ENCODE measurements around the gene USP15.

USP15 gene

DNA sequence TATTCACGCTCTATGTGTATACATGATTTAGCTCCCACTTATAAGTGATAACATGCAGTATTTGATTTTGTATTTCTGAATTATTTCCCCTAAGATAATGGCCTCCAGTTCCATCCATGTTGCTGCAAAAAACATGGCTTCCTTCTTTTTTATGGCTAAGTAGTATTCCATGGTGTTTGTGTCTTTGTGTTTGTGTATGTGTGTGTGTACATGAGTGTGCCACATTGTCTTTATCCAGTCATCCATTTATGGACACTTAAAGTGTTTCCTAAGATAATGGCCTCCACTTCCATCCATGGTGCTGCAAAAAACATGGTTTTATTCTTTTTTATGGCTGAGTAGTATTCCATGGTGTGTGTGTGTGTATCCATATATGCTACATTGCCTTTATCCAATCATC, 25.1 kb downstream of the USP15 start:
- DNase-seq: no peak

DNA sequence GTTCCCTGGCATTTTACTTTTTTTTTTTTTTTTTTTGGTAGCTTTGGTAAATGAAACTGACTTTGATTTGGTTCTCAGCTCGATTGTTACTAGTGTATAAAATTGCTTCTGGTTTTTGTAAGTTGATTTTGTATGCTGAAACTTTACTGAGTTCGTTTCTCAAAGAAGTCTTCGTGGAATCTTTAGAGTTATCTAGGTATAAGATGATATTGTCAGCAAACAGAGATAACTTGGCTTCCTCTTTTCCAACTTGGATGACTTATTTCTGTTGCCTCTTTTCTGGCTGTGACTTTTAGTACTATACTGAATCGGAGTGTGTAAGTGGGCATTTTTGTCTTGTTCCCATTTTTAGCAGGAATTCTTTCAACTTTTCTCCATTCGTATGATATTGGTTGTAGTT, 28.1 kb downstream of the USP15 start:
- no peak for DNase-seq

DNA sequence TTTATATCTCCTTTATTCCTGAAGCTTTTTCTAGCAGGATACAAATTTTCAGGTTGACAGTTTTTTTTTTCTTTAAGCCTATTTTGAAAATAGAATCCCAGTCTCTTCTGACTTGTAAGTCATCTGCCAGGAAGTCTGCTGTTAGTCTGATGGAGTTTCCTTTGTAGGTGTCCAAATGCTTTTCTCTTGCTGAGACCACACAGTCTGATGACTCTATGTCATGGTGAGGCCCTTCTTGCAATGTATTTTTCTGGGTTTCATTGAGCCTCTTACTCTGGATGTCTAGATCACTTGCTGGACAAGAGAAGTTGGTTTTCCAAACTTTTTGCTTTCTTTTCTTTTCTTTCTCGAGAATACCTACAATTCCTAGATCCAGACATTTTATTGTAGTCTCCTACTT, 30.6 kb downstream of the USP15 start:
- DNase-seq: no peak

DNA sequence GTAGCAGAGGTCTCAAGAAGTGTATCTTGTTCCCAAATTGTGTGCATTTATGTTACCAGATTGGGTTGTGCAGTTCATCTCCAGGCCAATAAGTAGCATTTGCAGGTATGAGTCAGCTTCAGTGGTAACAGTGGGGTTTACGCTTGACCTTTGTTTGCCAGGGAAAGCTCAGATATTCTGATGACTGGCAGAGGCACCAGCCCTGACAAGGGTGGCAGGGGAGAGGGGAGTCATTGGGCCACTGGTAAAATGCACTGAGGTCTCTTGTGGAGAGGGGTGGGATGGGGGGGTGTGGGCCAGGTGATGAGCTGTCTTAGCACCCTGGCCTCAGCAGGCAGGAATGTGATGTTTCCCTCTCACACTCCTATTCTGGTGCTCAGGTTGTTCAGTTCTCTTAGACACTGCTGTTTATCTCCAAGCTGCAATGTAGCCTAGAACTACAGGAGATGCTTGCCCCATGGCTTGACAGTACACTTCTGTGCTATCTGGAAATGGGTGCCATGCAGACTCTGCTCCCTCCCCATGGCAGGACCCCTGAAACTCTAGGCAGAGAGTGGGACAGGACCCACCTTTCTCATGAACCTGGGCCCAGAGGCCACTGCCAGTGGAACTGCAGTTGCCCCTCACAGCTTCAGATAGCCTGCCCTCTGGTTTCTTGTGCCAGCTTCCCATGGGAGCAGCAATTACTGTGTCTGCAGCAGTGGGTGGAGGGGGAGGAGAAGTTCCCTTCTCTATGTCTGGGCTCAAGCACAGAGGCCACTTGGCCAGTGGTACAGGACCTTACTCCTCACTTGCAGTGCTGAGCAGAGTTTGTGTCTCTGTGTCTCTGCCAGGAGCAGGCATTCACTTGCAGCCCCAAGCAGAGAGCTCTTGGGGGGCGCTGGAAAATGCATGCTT, 31.9 kb downstream of the USP15 start:
- no peak for DNase-seq

DNA sequence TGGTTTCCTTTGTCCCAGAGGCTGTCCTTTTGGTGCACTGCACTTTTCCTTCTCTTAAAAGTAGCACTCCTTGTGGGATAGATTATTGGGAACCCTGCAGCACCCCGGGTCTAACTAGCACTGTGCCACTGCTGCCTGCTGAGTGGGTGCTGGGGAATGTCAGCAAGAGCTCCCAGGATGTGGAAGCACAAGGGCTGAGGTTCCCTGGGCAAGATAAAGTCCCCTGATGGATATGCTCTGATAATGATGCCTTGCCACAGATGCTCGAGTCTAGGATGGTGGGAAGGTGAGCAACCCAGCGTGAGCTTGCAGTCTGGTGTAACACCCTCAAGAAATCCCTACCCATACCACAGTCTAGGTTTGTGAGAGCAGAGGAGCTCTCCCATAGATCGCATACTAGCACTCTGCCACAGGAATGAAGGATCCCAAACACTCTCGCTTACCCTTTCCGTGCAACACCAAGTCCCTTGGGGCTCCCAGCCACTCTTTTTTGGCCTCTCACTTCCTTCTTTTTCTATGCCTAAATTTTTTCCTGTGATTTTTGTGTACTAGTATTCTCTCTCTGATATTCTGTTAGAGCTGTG, 32.6 kb downstream of the USP15 start:
- no peak for DNase-seq

DNA sequence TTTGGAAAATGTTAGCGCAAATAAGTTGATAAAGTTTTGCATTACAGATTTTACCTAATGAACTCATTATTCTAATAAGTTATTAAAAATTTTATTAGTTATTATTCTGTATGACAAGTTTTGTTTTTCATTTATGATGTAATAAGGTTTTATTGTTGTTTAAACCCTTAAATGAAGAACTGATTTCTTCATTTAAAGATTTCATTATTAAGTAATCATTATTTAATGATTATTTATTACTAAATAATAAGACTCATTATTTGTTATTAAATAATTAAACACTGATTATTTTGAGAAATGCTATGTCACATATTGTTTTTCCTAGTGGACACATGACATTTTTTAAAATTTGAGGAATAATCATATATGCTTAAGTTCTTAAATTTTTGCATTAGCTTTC, 34.2 kb downstream of the USP15 start:
- DNase-seq: no peak

DNA sequence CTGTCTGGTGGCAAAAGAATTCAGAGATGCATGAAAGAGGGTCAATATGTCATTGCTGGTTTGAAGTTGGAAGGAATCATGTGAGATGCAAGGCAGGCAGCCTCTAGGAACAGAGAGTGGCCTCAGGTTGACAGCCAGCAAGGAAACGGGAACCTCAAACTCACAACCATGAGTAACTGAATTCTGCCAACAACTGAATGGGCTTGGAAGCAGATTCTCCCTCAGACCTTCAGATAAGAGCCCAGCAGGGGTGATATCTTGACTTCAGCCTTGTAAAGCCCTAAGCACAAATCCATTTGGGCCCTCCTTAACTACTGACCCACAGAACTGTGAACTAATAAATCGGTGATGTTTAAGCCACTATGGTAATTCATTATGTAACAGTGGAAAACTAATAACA, 35.8 kb downstream of the USP15 start:
- no peak for DNase-seq

DNA sequence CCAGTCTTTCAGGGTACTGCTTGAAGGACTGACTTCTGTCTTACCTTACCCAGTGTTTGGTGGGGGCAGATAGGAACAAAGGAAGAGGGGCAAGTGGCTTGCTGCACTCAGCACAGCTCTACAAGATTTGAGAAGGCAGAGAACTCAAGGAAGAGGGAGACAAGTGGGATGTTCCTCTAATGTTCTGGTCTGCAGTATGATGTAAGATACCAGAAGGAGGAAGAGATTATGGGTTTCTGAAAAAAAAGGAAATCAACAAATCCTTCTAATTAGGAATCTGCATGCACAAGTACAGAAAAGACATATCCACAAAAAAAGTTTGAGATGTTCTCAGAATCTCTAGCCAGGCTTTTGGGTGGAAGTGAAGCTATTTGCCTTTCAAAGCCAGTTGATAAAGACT, 37.1 kb downstream of the USP15 start:
- no peak for DNase-seq

DNA sequence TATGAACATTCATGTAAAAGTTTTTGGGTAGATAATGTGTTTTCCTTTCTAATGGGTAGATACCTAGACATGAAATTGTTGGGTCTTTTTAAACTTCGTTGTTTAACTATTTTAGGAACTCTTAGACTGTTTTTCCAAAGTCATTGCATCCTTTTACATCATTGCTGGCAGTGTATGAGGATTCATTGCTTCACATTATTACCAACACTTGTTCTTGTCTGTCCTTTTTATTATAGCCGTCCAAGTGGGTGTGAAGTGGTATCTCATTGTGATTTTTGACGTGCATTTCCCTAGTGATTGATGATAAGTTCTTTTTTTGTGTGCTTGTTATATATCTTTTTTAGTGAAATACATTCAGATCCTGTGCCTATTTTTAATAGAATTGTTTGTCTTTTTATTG, 39.4 kb downstream of the USP15 start:
- no peak for DNase-seq

DNA sequence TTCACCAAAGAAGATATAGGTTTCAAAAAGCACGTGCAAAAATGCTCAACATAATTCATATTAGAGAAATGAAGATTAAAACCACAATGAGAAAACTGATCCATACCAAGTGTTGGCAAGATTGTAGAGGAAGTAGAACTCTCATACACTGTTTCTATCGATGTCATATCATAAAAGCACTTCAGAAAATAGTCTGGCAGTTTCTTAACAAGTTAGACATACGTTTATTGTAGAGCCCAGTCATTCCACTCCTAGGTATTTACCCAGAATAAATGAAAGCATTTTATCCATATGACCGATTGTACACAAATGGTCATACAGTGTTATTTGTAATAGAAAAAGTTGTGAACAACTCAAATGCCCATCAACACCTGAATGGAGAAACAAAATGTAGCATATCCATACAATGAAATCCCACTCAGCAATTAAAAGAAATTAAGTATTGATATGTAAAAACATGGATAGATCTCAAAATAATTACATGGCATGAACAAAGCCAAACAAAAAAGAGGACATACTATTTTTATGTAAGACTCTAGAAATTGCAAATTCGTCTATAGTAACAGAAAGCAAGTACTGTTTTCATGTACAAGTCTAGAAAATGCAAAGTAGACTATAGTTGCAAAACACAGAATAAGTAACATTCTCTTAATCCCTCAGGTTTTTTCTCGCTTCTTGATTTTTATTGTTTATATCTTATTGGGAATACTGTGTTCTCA, 41.0 kb downstream of the USP15 start:
- DNase-seq: no peak

DNA sequence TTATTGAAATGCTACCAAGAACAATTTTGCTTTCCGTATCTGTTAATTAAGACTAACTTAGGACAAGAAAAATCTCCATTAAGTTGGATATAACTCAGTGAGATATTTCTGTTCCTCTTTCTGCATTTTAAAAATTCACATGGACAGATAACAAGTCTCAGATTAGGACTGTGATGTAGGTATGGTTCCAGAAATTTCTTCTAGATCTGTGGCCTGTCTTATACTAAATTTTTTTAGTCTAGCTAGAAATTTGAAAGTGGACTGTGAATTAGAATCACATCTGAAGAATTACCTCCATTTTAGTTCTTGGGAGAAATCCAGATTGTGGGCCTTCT, 41.6 kb downstream of the USP15 start:
- no peak for DNase-seq

DNA sequence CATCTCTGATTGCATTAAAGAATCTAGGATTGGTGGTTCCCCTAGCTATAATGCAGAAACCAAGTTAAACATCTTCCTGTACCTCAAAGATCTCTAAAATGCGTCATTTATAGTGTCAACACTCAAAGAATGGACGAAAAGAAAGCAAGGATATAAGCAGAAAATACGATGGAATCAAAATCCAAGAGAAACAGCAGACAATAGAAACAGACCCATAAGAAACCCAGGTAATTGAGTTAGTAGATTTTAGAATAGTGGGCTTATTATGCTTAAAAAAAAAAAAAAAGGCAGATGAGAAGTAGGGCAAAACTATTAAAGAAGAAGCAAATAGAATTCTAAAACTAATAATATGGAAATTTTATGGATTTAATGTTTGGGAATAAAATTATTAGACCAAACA, 44.4 kb downstream of the USP15 start:
- DNase-seq: no peak

DNA sequence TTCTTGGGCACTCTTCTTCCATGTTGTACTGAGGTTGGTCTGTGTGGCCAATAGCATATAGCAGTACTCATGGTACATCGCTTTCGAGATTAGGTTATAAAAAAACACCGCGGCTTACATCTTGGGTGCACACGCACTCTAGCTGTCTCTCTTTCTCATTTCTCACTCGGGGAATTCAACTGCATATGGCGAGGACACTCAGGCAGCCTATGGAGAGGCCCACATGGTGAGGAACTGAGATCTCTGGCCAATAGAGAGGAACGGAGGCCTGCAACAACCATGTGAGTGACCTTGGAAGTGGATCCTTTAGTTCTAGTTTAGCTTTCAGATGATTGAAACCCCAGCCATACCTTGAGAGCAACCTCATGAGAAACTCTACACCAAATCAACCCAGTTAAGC, 45.6 kb downstream of the USP15 start:
- no peak for DNase-seq

DNA sequence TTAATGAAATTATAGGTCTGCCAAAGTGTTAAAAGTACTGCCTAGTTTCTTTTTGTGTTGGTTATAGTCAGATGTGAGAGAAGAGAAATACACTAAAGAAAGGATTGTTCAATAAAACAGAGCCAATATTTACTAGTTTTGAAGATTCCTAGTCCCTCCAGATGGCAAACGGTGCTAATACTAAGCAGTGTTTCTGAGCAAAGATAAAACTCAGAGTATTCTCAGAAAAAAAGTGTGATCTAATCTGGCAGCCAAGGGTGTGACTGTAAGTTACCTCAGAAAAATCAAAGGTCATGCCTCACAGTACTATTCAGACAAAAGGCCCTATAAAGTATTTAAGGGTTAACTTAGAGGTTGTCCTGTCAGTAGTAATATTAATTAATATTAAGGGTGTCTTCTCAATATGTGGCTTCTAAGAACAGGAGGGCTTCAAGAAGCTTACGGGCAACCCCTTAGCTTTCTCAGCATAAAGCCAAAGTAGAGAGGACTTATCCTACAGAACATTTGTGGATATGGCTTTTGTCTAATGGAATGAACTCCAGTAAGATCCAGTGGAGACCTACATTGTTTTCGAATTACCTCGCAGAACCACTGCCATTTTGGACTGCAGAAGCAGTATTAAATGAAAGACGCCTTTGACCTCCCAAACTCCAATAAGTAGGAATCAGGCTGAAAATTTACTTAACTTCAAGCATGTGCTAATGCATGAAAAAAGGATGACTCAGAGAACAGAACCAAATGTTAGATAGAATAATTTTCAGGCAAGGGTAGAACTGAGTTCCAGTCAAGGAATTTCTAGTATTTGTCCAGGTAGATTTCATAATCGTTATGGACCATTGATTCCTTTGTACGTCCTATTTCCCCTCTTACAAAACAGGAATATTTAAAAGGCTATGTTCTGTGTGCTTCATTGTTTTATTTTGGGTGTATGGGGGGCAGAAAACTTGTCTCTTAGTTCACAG, 46.6 kb downstream of the USP15 start:
- no peak for DNase-seq

DNA sequence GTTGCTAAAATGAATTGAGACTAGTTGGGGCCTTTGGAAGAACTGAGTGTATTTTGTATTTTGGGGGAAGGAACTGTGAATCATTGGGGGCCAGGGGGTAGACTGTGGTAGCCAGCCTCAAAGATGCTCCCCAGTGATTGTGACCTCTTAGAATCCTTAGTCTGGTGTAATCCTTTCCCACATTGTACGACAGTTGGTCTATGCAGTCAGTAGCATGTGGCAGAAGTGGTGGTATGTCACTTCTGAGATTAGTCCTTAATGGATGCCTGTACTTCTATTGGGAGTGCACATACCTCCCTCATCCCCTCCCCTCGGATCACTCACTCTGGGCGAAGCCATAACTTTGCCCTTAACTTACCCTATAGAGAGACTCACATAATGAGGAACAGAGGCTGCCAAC, 48.0 kb downstream of the USP15 start:
- no peak for DNase-seq

DNA sequence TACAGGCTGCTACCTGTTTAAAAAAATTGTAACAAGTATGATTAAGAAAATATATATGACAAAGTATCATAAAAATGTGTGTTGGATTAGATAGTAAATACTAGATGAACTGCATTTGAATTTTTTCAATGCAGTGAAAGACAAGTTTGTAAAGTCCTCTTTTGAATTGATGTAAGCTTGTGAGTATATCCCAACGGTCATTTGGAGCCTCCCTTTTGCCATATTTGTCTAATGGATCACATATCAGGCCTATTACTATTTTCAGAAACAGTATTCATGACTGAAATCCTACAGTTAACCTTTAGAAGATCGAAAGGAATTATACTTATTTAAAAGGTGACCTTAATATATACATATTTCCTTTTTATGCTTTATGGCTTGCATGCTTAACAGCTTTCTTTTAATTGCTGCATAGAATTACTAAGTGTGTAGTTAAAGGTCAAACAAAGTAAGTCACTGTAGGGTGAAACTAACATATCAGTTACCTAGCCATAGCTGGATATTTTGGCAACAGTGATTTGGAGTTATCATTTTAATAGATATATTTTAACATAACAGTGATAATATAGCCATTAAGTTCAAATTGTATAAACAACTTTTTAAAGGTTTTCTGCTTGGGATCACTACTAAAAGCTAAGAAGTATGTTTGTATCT, 53.6 kb downstream of the USP15 start:
- DNase-seq: no peak

DNA sequence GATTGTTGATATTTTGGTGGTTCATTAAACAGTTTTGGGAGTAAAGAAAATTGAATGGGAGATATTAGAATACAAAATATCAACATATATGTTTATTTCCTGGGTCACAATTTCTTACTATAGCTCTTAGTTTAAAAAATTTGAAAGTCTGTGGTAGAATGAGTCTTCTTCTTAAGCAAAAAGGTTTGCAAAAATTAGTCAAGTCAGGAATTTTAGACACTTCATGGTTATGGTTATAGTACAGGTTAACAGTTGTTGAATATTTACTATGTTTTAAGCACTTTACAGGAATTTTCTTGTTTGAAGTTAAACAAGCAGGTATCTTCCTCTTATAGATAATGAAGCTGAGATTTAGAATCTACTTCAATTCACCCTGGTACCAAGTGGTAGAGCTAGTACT, 56.8 kb downstream of the USP15 start:
- no peak for DNase-seq

DNA sequence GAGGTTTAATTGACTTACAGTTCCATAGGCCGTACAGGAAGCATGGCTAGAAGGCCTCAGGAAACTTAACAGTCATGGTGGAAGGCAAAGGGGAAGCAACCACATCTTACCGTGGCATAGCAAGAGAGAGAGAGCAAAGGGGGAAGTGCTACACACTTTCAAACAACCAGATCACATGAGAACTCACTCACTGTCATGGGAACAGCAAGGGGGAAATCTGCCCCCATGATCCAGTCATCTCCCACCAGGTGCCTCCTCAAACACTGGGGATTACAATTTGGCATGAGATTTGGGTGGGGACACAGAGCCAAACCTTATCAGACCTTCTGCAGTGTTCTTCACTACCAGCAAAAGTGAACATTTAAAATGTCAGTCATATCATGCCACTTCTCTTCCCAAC, 58.9 kb downstream of the USP15 start:
- DNase-seq: no peak

DNA sequence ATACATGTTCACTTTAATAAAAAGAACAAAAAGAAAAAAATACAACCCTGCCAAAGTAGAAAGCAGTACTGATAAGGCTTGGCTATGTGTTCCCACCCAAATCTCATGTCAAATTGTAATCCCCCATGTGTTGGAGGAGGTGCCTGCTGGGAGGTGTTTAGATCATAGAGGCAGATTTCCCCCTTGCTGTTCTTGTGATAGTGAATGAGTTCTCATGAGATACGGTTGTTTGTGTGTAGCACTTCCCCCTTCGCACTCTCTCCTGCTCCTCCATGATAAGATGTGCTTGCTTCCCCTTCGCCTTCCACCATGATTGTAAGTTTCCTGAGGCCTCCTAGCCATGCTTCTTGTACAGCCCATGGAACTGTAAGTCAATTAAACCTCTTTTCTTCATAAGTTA, 59.9 kb downstream of the USP15 start:
- DNase-seq: no peak

DNA sequence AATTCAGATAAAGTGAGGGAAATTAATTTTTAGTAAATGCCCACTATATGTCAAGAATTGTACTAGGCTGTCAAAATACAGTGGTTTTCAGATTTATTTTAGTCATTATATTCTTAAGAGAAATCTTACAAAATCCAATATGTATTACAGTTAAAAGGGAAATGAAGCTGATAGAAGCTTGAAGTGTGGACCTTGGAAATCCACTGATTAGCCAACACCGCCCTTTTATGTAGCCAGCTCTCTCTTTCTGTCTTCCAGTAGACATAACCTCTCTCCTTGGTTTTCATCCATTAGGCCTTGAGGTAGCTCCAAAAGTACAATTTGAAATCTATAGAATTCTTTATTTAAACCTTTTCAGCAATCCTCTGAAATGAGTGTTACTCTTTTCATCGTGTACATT, 63.2 kb downstream of the USP15 start:
- DNase-seq: no peak

DNA sequence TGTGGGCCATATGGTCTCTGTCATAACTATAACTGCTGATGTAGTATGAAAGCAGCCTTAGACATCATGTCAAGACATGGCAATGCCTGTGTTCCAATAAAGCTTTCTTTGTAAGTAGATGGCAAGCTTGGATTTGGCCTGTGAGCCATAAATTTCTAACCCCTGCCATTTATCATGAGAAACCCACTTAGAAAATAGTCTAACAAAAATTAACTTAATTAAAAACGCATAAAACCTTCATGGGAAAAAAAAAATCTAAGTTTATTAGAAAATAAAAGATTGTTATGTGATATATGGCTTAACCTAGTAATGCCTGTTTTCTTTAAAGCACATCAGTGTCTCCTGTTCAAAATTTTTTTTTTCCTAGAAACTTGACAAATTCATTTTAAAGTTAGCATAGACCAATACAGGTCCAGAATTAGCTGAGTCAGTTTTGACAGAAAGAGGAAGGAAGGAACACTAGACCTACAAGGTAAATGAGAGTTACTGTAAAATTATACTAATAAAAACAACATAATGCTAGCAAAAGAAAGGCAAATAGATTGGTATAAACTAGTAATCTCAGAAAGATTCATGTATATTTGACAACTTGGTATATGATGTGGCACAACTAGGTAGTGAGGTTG, 68.2 kb downstream of the USP15 start:
- no peak for DNase-seq

DNA sequence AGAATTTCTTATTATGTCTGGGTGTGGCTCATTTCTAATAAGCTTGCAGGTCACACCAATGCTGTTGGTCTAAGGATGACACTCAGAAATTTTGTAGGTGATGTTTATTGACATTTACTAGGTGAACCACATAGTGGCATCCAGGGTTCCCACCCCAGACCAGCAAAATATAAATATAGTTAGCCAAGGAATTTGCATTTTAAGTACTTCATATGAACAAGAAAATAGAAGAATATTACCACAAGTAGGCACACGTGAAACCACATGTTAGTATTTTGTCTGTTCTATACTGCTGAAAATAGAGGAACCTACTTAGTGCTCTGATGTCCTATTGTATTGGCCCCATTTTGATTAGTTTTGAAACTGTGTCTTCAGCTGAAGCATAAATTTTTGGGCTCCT, 71.1 kb downstream of the USP15 start:
- no peak for DNase-seq

Measured in KG1 (cell line).